Adrenal gland (tissue), 12 donors: ENCODE measurements around the gene ATG12. TPM values are rescaled to one million over a fixed set of nuclear protein-coding genes. Genes with fewer than 3 reads are reported as not detected.

Experiments
- DNase-seq, 7 donors: peaks; one replicate each; pipeline ENCODE4 v3.0.0-alpha.2; 2019 to 2020
- H3K27ac ChIP-seq, 5 donors: fragments of 200-600 bp; sonication (generic) in 4 of 5; 1 replicate in 3 of 5; 2 replicates in 2 of 5; pipeline versions ENCODE4 v1.5.1 to v1.8.0; 2016 to 2020; ENCODE audit warnings: mild to moderate bottlenecking in 1 of 5
- H3K27me3 ChIP-seq: fragments of 200-600 bp; 2 replicates; pipeline ENCODE4 v1.8.0; 2021
- H3K36me3 ChIP-seq, 2 donors: fragments of 200-600 bp; replicated peaks in 1 of 2; 1 replicate in 1 of 2; 2 replicates in 1 of 2; pipeline versions ENCODE4 v1.5.1 to v1.8.0; 2018 to 2022
- H3K4me1 ChIP-seq, 2 donors: fragments of 200-600 bp; replicated peaks in 1 of 2; 1 replicate in 1 of 2; 2 replicates in 1 of 2; pipeline versions ENCODE4 v1.5.1 to v1.8.0; 2018 to 2021
- H3K4me3 ChIP-seq, 4 donors: fragments of 200-600 bp; sonication (generic) in 3 of 4; one replicate each; pipeline ENCODE4 v1.5.1; 2016 to 2018
- H3K9me3 ChIP-seq, 3 donors: fragments of 200-600 bp; sonication (generic) in 1 of 3; replicated peaks in 1 of 3; 1 replicate in 2 of 3; 2 replicates in 1 of 3; pipeline versions ENCODE4 v1.5.1 to v1.8.0; 2016 to 2021
- CTCF ChIP-seq, 6 experiments: fragments of 450-650 bp in 4 of 6; fragments of 200-600 bp in 2 of 6; sonication (generic) in 1 of 6; IDR thresholded peaks; 1 replicate in 5 of 6; 2 replicates in 1 of 6; pipeline versions ENCODE4 v1.5.1 to v1.8.0; 2016 to 2021; ENCODE audit warnings: antibody characterized with exemption in 6 of 6, mild to moderate bottlenecking in 2 of 6, moderate library complexity in 1 of 6
- POLR2A ChIP-seq, 2 donors: fragments of 450-650 bp; IDR thresholded peaks; one replicate each; pipeline ENCODE4 v1.6.1; 2017; ENCODE audit warnings: antibody characterized with exemption in 2 of 2, mild to moderate bottlenecking in 2 of 2, moderate library complexity in 1 of 2
- WGBS, 4 donors: extraction: QIAGEN DNeasy Blood & Tissue Kit in 2 of 4; methylation state at CpG; one replicate each; pipeline versions ENCODE4 v1.1.5 to v1.1.7; 2013 to 2017; 5-methylcytosine and 5-hydroxymethylcytosine counted together
- intact Hi-C, 2 donors: fragments of 100-400 bp; cut with DNase I; formaldehyde crosslinking; loops; one replicate each; pipeline versions ENCODE4 v1.14.1 to v1.15.0; 2022 to 2023
- polyA plus RNA-seq, 3 donors: library from polyadenylated mRNA; stranded (reverse); fragments of 200-250 nt in 2 of 3; fragments of 350-450 nt in 1 of 3; fragmentation: Illumina TruSeq in 1 of 3; extraction: RNeasy Lipid Tissue Mini Kit (QIAGEN cat#74804) in 1 of 3; gene quantifications; one replicate each; pipeline ENCODE4 v1.2.3, GENCODE V29; 2013 to 2014
- total RNA-seq, 9 donors: library from RNA; depleted of rRNA in 4 of 9; stranded (reverse); fragments of >200 nt in 4 of 9; fragments of 120-200 nt in 1 of 9; fragmentation: NEBNext Ultra II Directional in 1 of 9; extraction: Animal tissue kit (Norgen Biotek cat#: 25700) in 1 of 9; gene quantifications; one replicate each; pipeline versions ENCODE4 v1.1.0 to v1.2.4, GENCODE V29; 2013 to 2023
- donor health status: healthy with polysubstance abuse.
- donor health status: Bipolar disorder and iron deficiency.
- donor health status: DM: yes; HTN: yes; CAD: no.
- donor health status: DM: no; HTN: no; CAD: no.
- donor health status: DM: no; HTN: no; CAD: no.
- donor health status: DM: yes; HTN: yes; CAD: no.

Gene ATG12
- total and polyA plus RNA-seq, 12 donors: 23.7 to 68.0 (median 41.1) TPM

GRCh38 chr5:115855959-115856358 is 14.6 kb upstream of the ATG12 start:
- 44 to 71% (median 58%) methylated on average over 1 of the region's 1 CpG for WGBS, 4 donors
- Histone ChIP-seq H3K4me3 (no peak overlapping the region), H3K27ac (no peak overlapping the region), H3K9me3 (no peaks in the 10 kb centered on the region), H3K4me1 (peaks cover 7 to 37% of the 10 kb centered on the region in 2 donors), H3K27me3 (no peaks in the 10 kb centered on the region), H3K36me3 (no peaks in the 10 kb centered on the region)
- TF ChIP-seq CTCF (IDR thresholded peaks at IDR 0.05) (no peak), POLR2A (IDR thresholded peaks at IDR 0.05) (no peak)
- DNase-seq: no peak
- intact Hi-C loops: no loop called here

GRCh38 chr5:115854139-115854538 is 12.8 kb upstream of the ATG12 start:
- Histone ChIP-seq H3K4me3 (no peak overlapping the region), H3K27ac (no peak overlapping the region), H3K27me3 (no peaks in the 10 kb centered on the region), H3K4me1 (peaks cover 13 to 43% of the 10 kb centered on the region in 2 donors), H3K36me3 (no peaks in the 10 kb centered on the region), H3K9me3 (no peaks in the 10 kb centered on the region)
- no peak for TF ChIP-seq POLR2A (IDR thresholded peaks at IDR 0.05)
- TF ChIP-seq CTCF (IDR thresholded peaks at IDR 0.05): no peak
- WGBS, 4 donors: 88 to 95% (median 89%) methylated on average over 3 of the region's 3 CpGs
- intact Hi-C loops: no loop called here
- no peak for DNase-seq

GRCh38 chr5:115850744-115851416 is 9.5 kb upstream of the ATG12 start:
- DNase-seq: peak in 3 of 7 donors; percentile 30 to 39 (median 37)
- peaks cover 6 to 16% of the 10 kb centered on the region in 2 donors for H3K4me1 ChIP-seq
- intact Hi-C loops: no loop called here
- no peaks in the 10 kb centered on the region for H3K27me3 ChIP-seq
- TF ChIP-seq CTCF (IDR thresholded peaks at IDR 0.05) (no peak), POLR2A (IDR thresholded peaks at IDR 0.05) (no peak)
- H3K4me3 ChIP-seq: peak overlapping the region in 1 of 4 donors; percentile 2
- no peaks in the 10 kb centered on the region for H3K9me3 ChIP-seq
- WGBS, 4 donors: 50 to 55% (median 51%) methylated on average over 4 of the region's 4 CpGs
- H3K27ac ChIP-seq: peak overlapping the region in 4 of 5 donors; percentile 9 to 74 (median 49)
- H3K36me3 ChIP-seq: no peaks in the 10 kb centered on the region

GRCh38 chr5:115849258-115849798 is 8.0 kb upstream of the ATG12 start:
- no peak for TF ChIP-seq CTCF (IDR thresholded peaks at IDR 0.05)
- no peak for TF ChIP-seq POLR2A (IDR thresholded peaks at IDR 0.05)
- no peaks in the 10 kb centered on the region for H3K9me3 ChIP-seq
- no peaks in the 10 kb centered on the region for H3K36me3 ChIP-seq
- no peak overlapping the region for H3K27ac ChIP-seq
- intact Hi-C loops: no loop called here
- 94 to 97% (median 96%) methylated on average over 3 of the region's 3 CpGs for WGBS, 4 donors
- DNase-seq: no peak
- no peaks in the 10 kb centered on the region for H3K27me3 ChIP-seq
- no peak overlapping the region for H3K4me3 ChIP-seq
- H3K4me1 ChIP-seq: peaks cover 6 to 22% of the 10 kb centered on the region in 2 donors
